LoVo (cell line): ENCODE data around the gene NLRP14.

Experiments used
- DNase-seq: peaks from one replicate; pipeline ENCODE4 v3.0.0-alpha.2; 2016; ENCODE audit warnings: low spot score

Gene NLRP14

DNA sequence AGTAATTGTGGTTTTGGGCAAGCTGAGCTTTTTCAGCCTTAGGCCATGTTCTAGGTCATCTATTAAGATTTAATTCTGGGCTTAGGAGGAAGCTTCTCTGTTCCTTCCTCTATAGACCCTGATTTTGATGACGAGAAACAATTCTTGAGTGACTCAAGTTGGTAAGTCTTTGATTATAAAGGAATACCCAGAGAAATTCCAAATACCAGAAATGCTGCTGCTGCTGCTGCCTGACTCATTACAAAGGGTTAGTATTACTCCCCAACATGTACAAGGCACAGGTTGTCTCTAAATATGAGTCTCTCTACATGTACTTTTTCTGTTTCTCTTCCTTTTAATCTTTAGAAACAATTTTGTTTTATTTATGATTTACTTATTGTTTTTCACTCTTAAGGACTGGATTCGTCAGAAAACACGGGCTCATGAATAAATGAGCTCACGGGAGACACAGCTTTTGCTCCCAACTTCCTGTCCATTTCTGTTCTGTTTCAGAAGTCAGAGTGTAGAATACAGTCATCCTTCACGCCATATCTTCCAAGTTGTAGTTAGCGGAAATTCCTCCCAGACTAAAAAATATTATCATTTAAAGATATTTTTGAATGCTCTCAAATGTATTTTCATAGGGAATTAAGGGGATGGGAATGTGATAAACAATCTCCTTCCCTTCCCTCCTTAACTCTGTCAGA lies 36.7 kb downstream of the NLRP14 start:
- no peak for DNase-seq

- no peak for DNase-seq
Measured at GRCh38 chr11:7057641-7058040, 37.4 kb downstream of the NLRP14 start.

DNA sequence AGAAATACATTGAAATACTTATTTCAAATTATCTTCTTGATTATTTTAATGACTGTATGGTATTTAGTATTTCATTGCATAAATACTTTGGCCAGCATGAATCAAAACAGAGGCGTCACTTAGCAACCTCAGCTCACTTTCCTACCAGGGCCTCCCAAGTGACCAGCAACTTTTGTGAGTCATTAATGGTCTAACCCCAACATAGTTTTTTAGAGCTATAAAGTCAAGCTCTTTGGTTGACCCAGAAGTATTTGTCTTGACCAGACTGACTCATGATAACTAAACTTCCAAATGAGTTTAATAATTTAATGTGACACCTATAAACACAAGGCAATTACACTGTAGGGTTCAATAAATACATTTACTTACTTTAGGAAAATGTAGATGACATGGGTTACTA lies 40.6 kb downstream of the NLRP14 start:
- no peak for DNase-seq

- no peak for DNase-seq
Measured at GRCh38 chr11:7062534-7062933, 42.3 kb downstream of the NLRP14 start.

- DNase-seq, result no peak
Measured at GRCh38 chr11:7072401-7073028, 52.2 kb downstream of the NLRP14 start.

DNA sequence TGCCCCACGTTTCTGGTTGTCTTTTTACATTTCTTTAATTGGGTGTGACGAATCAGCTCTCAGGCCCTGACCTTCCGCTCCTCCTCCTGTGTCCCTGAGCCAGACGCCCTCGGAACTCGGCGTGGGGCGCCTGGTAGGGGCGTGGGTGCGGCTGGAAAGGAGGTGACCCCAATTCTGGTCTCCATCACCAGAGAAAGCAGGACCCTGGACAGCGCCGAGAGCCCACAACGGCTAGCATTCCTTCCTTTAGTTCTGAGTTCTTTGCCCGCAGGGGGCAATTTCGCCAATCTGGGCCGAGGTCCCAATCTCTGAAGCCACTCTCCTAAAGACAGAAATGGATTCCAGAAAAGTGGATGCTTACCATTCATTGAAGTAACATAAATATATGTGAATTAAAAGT lies 56.8 kb downstream of the NLRP14 start:
- DNase-seq, result no peak

- DNase-seq, result no peak
Measured at GRCh38 chr11:7079545-7080135, 59.4 kb downstream of the NLRP14 start.

DNA sequence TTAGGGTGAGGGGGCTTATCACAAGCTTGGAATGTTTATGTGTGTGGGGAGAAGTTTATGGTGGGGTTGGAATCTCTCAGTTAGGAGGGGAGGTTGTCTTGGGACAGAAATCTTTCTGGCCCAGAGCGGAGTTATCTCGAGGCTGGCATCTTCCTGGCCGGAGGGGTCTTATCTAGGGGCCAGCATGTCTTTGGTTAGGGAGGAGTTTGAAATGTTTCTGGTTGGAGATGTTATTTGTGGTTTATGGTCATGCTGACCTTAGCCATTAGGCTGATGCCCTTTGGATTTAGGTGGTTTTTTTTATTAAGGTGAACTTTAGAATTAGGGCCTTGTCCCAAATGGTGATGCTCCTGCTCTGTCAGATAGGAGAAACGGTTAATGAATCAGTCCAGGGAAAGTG lies 60.6 kb downstream of the NLRP14 start:
- no peak for DNase-seq

- DNase-seq, result no peak
Measured at GRCh38 chr11:7081441-7081840, 61.2 kb downstream of the NLRP14 start.

- no peak for DNase-seq
Measured at GRCh38 chr11:7088921-7089320, 68.6 kb downstream of the NLRP14 start, which contains the start of gene RBMXL2. Gene RBMXL2 (plus strand): TSS chr11:7088998. CDS start chr11:7089121, 123 bp downstream.

- DNase-seq, result no peak
Measured at GRCh38 chr11:7089328-7090251, 69.3 kb downstream of the NLRP14 start.

DNA sequence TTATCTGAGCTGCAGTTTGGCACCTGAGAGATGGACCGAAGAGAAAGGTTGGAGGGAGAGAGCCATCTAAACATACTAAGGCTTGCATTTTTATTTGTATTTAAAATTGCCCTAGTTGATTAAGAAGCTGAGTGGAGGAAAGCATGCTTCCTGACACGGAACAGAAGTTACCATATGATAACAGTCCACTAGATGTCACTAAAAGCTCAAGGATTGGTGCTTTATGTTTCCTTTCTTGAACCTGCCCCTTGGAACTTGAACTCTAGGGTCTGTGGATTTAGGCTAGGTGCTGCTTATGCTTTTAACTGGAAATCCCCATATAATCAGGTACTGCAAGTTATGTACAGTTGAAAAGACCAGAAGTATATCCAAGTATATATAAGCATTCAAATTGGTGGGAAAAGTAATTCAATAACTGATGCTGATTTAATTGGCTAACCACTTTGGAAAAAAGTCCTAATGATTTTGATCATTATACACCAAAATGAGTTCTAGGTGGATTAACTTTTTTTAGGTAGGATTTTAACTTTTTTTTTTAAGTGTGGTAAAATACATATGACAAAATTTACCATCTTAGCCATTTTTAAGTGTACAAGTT lies 78.1 kb downstream of the NLRP14 start:
- DNase-seq, result peak; percentile 63

- no peak for DNase-seq
Measured at GRCh38 chr11:7115780-7116179, 95.5 kb downstream of the NLRP14 start.

- no peak for DNase-seq
Measured at GRCh38 chr11:7116370-7116769, 96.1 kb downstream of the NLRP14 start.
